ENCODE data around the gene SNX25. TPM values are rescaled to one million over a fixed set of nuclear protein-coding genes. Genes with fewer than 3 reads are reported as not detected.

Gene SNX25
- polyA plus RNA-seq, 1 of the 3 experiments (the other 2 are of a cell fraction): 8.5 TPM

GRCh38 chr4:185190306-185190856 lies 19.0 kb upstream of the SNX25 start:
- Histone ChIP-seq H3K9ac (no peak overlapping the region), H3K9me3 (no peaks in the 10 kb centered on the region), H3K27ac (ENCODE audit: low read depth in 2 of 2, low read length in 1 of 2) (no peak overlapping the region), H3K36me3 (replicated peaks in 1 of 2; ENCODE audit: control insufficient read depth in 1 of 2, insufficient read depth in 2 of 2, low read length in 1 of 2) (peaks cover 27 to 36% of the 10 kb centered on the region in 2 experiments), H3K27me3 (ENCODE audit: insufficient read depth) (no peaks in the 10 kb centered on the region), H3K4me3 (ENCODE audit: low read depth in 2 of 2, low read length in 1 of 2) (no peak overlapping the region), H2AFZ (ENCODE audit: low read depth) (no peak overlapping the region), H3K9me2 (no peaks in the 10 kb centered on the region), H4K20me1 (ENCODE audit: insufficient read depth) (no peaks in the 10 kb centered on the region; the same call in 1 of the 2 replicates), H3K79me2 (ENCODE audit: insufficient read depth) (peaks cover 81% of the 10 kb centered on the region), H3F3A (replicated peaks; ENCODE audit: insufficient read depth) (no peaks in the 10 kb centered on the region), H3K4me1 (ENCODE audit: control insufficient read depth in 1 of 2, insufficient read depth in 2 of 2, low read depth in 1 of 2, low read length in 1 of 2) (no peaks in the 10 kb centered on the region; a peak in 2 of 4 replicates), H3K4me2 (no peak overlapping the region)
- no peak for TF ChIP-seq NRF1 (IDR thresholded peaks at IDR 0.05; ENCODE audit: low read depth, low read length)
- ChIA-PET CTCF (no interaction called here), POLR2A (no interaction called here)
- DNase-seq: no peak
- 79% methylated on average over 6 of the region's 6 CpGs for WGBS (ENCODE audit: low lambda C conversion rate)

- Histone ChIP-seq H3K4me2 (no peak overlapping the region), H4K20me1 (ENCODE audit: insufficient read depth) (no peaks in the 10 kb centered on the region), H3K27me3 (ENCODE audit: insufficient read depth) (no peaks in the 10 kb centered on the region), H3K9ac (no peak overlapping the region), H3K27ac (ENCODE audit: low read depth in 2 of 2, low read length in 1 of 2) (no peak overlapping the region), H3K36me3 (replicated peaks in 1 of 2; ENCODE audit: control insufficient read depth in 1 of 2, insufficient read depth in 2 of 2, low read length in 1 of 2) (peaks cover 25 to 37% of the 10 kb centered on the region in 2 experiments), H3K79me2 (ENCODE audit: insufficient read depth) (peaks cover 78% of the 10 kb centered on the region), H3K4me1 (ENCODE audit: control insufficient read depth in 1 of 2, insufficient read depth in 2 of 2, low read depth in 1 of 2, low read length in 1 of 2) (no peaks in the 10 kb centered on the region; a peak in 1 of 4 replicates), H3K4me3 (ENCODE audit: low read depth in 2 of 2, low read length in 1 of 2) (no peak overlapping the region), H2AFZ (ENCODE audit: low read depth) (no peak overlapping the region), H3K9me3 (no peaks in the 10 kb centered on the region), H3K9me2 (no peaks in the 10 kb centered on the region), H3F3A (replicated peaks; ENCODE audit: insufficient read depth) (peaks cover 4% of the 10 kb centered on the region)
- no peak for TF ChIP-seq POLR2AphosphoS5 (IDR thresholded peaks at IDR 0.05; ENCODE audit: low read depth, low read length)
- no peak for TF ChIP-seq TAF1 (IDR thresholded peaks at IDR 0.05; ENCODE audit: borderline replicate concordance, low read depth, low read length)
- DNase-seq: no peak
- ChIA-PET POLR2A (no interaction called here), CTCF (no interaction called here)
- 89% methylated on average over 1 of the region's 1 CpG for WGBS (ENCODE audit: low lambda C conversion rate)
Measured at GRCh38 chr4:185192059-185192458, 17.3 kb upstream of the SNX25 start.

- Histone ChIP-seq H4K20me1 (ENCODE audit: insufficient read depth) (no peaks in the 10 kb centered on the region), H3K4me1 (ENCODE audit: control insufficient read depth in 1 of 2, insufficient read depth in 2 of 2, low read depth in 1 of 2, low read length in 1 of 2) (no peaks in the 10 kb centered on the region), H3K27ac (ENCODE audit: low read depth in 2 of 2, low read length in 1 of 2) (no peak overlapping the region), H3K9ac (no peak overlapping the region), H3K9me2 (no peaks in the 10 kb centered on the region), H3K27me3 (ENCODE audit: insufficient read depth) (no peaks in the 10 kb centered on the region), H3K79me2 (ENCODE audit: insufficient read depth) (peaks cover 83% of the 10 kb centered on the region), H3K36me3 (replicated peaks in 1 of 2; ENCODE audit: control insufficient read depth in 1 of 2, insufficient read depth in 2 of 2, low read length in 1 of 2) (peaks cover 10 to 31% of the 10 kb centered on the region in 2 experiments), H3F3A (replicated peaks; ENCODE audit: insufficient read depth) (peaks cover 7% of the 10 kb centered on the region), H2AFZ (ENCODE audit: low read depth) (no peak overlapping the region), H3K4me3 (ENCODE audit: low read depth in 2 of 2, low read length in 1 of 2) (no peak overlapping the region), H3K4me2 (no peak overlapping the region), H3K9me3 (no peaks in the 10 kb centered on the region)
- POLR2A ChIA-PET: no interaction called here
- CTCF ChIA-PET: interaction anchor here (1.2 to 2.0 kb wide), 2 partner anchors 9 to 11 kb away, joined by 3 to 12 read pairs; no protein-coding TSS in a partner anchor
- 81% methylated on average over 9 of the region's 9 CpGs for WGBS (ENCODE audit: low lambda C conversion rate)
- no peak for DNase-seq
- TF ChIP-seq MAX (IDR thresholded peaks at IDR 0.05; ENCODE audit: low read depth): no peak
- no peak for TF ChIP-seq RAD21 (IDR thresholded peaks at IDR 0.05; ENCODE audit: low read length)
- TF ChIP-seq NRF1 (IDR thresholded peaks at IDR 0.05; ENCODE audit: low read depth, low read length): no peak
- TF ChIP-seq CTCF (IDR thresholded peaks at IDR 0.05): no peak
Measured at GRCh38 chr4:185194924-185195888, 14.2 kb upstream of the SNX25 start.
